ENCODE data around the gene ELOA.

DNA sequence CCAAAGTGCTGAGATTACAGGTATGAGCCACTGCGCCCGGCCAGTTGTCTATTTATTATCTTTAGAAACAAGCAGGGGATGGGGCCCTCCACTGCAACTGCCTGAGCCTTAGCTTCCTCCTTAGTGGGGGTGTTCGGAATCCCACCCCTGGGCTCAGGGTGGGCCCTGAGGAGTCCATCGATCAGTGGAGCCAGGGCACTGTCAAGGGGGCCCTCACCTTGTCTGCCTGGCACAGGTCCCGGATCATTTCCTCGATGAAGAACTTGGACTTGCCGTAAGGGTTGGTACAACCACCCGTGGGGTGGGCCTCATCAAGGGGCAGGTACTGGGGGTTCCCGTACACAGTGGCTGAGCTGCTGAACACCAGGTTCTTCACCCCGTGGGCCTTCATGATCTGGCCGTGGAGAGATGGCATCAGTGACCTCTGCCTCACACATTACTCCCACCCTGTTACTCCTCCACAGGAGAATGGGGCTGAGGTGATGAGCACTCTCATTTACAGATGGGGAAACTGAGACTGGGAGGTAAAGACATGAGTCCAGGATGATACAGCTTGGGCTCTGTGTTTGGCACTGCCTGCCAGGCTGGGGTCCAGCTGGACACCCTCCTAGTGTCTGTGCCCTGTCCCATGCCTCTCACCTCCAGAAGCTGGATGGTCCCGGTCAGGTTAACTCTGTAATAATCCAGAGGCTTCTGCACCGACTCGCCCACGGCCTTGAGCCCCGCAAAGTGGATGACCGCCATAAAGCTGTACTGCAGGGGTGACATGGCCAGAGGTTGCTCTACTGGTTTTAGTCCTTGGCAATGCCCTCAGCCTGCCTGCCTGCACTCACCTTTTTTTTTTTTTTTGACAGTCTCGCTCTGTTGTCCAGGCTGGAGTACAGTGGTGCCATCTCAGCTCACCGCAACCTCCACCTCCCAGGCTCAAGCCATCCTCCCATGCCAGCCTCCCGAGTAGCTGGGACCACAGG lies 54.5 kb downstream of the ELOA start:
- TF ChIP-seq, protein P1, sequence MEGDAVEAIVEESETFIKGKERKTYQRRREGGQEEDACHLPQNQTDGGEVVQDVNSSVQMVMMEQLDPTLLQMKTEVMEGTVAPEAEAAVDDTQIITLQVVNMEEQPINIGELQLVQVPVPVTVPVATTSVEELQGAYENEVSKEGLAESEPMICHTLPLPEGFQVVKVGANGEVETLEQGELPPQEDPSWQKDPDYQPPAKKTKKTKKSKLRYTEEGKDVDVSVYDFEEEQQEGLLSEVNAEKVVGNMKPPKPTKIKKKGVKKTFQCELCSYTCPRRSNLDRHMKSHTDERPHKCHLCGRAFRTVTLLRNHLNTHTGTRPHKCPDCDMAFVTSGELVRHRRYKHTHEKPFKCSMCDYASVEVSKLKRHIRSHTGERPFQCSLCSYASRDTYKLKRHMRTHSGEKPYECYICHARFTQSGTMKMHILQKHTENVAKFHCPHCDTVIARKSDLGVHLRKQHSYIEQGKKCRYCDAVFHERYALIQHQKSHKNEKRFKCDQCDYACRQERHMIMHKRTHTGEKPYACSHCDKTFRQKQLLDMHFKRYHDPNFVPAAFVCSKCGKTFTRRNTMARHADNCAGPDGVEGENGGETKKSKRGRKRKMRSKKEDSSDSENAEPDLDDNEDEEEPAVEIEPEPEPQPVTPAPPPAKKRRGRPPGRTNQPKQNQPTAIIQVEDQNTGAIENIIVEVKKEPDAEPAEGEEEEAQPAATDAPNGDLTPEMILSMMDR (IDR thresholded peaks at IDR 0.05) = no peak
- no peak for TF ChIP-seq ZFX (IDR thresholded peaks at IDR 0.05; ENCODE audit: borderline replicate concordance)
